K562 (cell line): ENCODE results near the gene ODAD3. TPM values are rescaled to one million over a fixed set of nuclear protein-coding genes. Genes with fewer than 3 reads are reported as not detected.
"Not testable (repeated sequence)": the region's sequence is repeated elsewhere in the genome, so short reads cannot be mapped to it uniquely, and the experiment has no call there.

ENCODE experiments used
- ATAC-seq: fragments of 200-7000 bp; cut with Tn5 transposase; 3 replicates; pipeline ENCODE4 v1.9.1; 2020; ENCODE audit warnings: moderate library complexity
- BruUV-seq: library from RNA; stranded (reverse); fragments of 400-500 nt; replicated peaks from 2 replicates; lab custom pipeline; 2021; lab: Mats Ljungman, UMichigan
- CTCF ChIA-PET: fragments of 300-600 bp; formaldehyde crosslinking; extraction: SDS; loops from one replicate; lab custom pipeline; 2021; ENCODE audit warnings: low intra/inter-chr PET ratio; lab: Yijun Ruan, JAX
- POLR2A ChIA-PET: fragments of 300-600, 350-650 bp; sonication (Branson Sonifier 250); formaldehyde crosslinking; extraction: SDS; loops from one replicate; lab custom pipeline; 2021; ENCODE audit warnings: antibody characterized with exemption, inconsistent platforms; lab: Yijun Ruan, JAX
- DNase-seq, 4 experiments: peaks; one replicate each; pipeline versions ENCODE4 v3.0.0 to v3.0.0-alpha.2; 2011 to 2018; ENCODE audit warnings: low spot score in 3 of 4, mixed read lengths in 3 of 4; ENCODE audit errors: extremely low read depth in 1 of 4
- FAIRE-seq: peaks from 2 replicates; lab custom pipeline; 2011; peaks lifted over from hg19 to GRCh38; lab: Jason Lieb, UNC
- H2AFZ ChIP-seq: 2 replicates; pipeline ENCODE4 v1.6.0; 2011; ENCODE audit warnings: low read depth, low read length, control low read depth, inconsistent platforms
- H3K27ac ChIP-seq: fragments of 200-600 bp; 3 replicates; pipeline ENCODE4 v1.8.0; 2011; ENCODE audit warnings: low read depth, mild to moderate bottlenecking, control low read depth, inconsistent platforms, low read length, moderate library complexity, mixed read lengths; ENCODE audit errors: extremely low read depth
- H3K27me3 ChIP-seq, 2 experiments: fragments of 300-600 bp in 1 of 2; 2 replicates in 1 of 2; 3 replicates in 1 of 2; pipeline versions ENCODE4 v1.6.0 to v1.8.0; 2011; ENCODE audit warnings: inconsistent platforms in 2 of 2, low read length in 2 of 2, mild to moderate bottlenecking in 1 of 2, mixed read lengths in 1 of 2, moderate library complexity in 1 of 2; ENCODE audit not compliant: control insufficient read depth in 2 of 2, insufficient read depth in 2 of 2
- H3K36me3 ChIP-seq: fragments of 300-600 bp; 3 replicates; pipeline ENCODE4 v1.8.0; 2011; ENCODE audit warnings: mild to moderate bottlenecking, low read length, inconsistent platforms; ENCODE audit not compliant: control insufficient read depth, insufficient read depth
- H3K4me1 ChIP-seq, 2 experiments: fragments of 200-600 bp in 1 of 2; replicated peaks in 1 of 2; 2 replicates in 1 of 2; 3 replicates in 1 of 2; pipeline versions ENCODE4 v1.5.1 to v1.8.0; 2011; ENCODE audit warnings: inconsistent platforms in 2 of 2, low read length in 2 of 2, mild to moderate bottlenecking in 1 of 2, mixed read lengths in 1 of 2, moderate library complexity in 1 of 2; ENCODE audit not compliant: control insufficient read depth in 2 of 2, insufficient read depth in 2 of 2
- H3K4me2 ChIP-seq: 2 replicates; pipeline ENCODE4 v1.6.1; 2011; ENCODE audit warnings: low read length, control low read depth, inconsistent platforms, mixed read lengths; ENCODE audit not compliant: insufficient read depth
- H3K4me3 ChIP-seq: fragments of 200-600 bp; sonication (generic), shearing (Covaris generic); 2 replicates; pipeline ENCODE4 v1.5.1; 2016; ENCODE audit warnings: control low read depth, inconsistent platforms
- H3K79me2 ChIP-seq: fragments of 200-600 bp; 3 replicates; pipeline ENCODE4 v1.8.0; 2011; ENCODE audit warnings: low read length, inconsistent platforms; ENCODE audit not compliant: control insufficient read depth, insufficient read depth
- H3K9ac ChIP-seq, 2 experiments: 2 replicates each; pipeline versions ENCODE4 v1.6.0 to v1.6.1; 2011; ENCODE audit warnings: low read depth in 2 of 2, low read length in 2 of 2, control low read depth in 1 of 2, inconsistent platforms in 1 of 2, mild to moderate bottlenecking in 1 of 2, mixed read lengths in 1 of 2; ENCODE audit not compliant: insufficient read depth in 1 of 2
- H3K9me1 ChIP-seq: one replicate; pipeline ENCODE4 v1.6.0; 2011; ENCODE audit warnings: inconsistent platforms, mild to moderate bottlenecking, low read length, moderate library complexity; ENCODE audit not compliant: control insufficient read depth, insufficient read depth
- H3K9me3 ChIP-seq: replicated peaks from 2 replicates; pipeline ENCODE4 v1.5.1; 2011; ENCODE audit warnings: low read depth, low read length, inconsistent platforms; ENCODE audit not compliant: control insufficient read depth, insufficient read depth
- H4K20me1 ChIP-seq: replicated peaks from 2 replicates; pipeline ENCODE4 v1.6.1; 2011; ENCODE audit warnings: low read length, inconsistent platforms, mixed read lengths; ENCODE audit not compliant: control insufficient read depth, insufficient read depth
- BCOR ChIP-seq: fragments of 450-650 bp; IDR thresholded peaks from 2 replicates; pipeline ENCODE4 v1.6.1; 2016
- RBM25 ChIP-seq: fragments of 200-400 bp; formaldehyde crosslinking; IDR thresholded peaks from 2 replicates; pipeline ENCODE4 v1.6.1; 2018; ENCODE audit warnings: low read length, low read depth, moderate library complexity; ENCODE audit not compliant: severe bottlenecking
- ZFP36 ChIP-seq: fragments of 150-350 bp; IDR thresholded peaks from 2 replicates; pipeline ENCODE4 v1.6.1; 2018; ENCODE audit warnings: low read length, low read depth; ENCODE audit not compliant: partially characterized antibody
- WGBS: fragments of 100-300 bp; shearing (Covaris generic); methylation state at CpG from one replicate; pipeline ENCODE4 v1.1.6; 2016; ENCODE audit warnings: low coverage, mixed read lengths; ENCODE audit not compliant: insufficient coverage; ENCODE audit errors: missing lambda C conversion rate; 5-methylcytosine and 5-hydroxymethylcytosine counted together
- in situ Hi-C: fragments of 300-500 bp; cut with MboI; formaldehyde crosslinking; loops from 4 replicates; pipeline ENCODE4 v1.15.0; 2018; ENCODE audit warnings: inconsistent platforms, mixed read lengths
- intact Hi-C: fragments of 100-400 bp; cut with micrococcal nuclease; formaldehyde crosslinking; loops from 2 replicates; pipeline ENCODE4 v1.14.2; 2022
- polyA plus RNA-seq, 8 experiments: library from polyadenylated mRNA; depleted of rRNA in 4 of 8; stranded (reverse) in 5 of 8; unstranded in 3 of 8; fragments of >200 nt; fragmentation: Nextera tagmentation in 2 of 8; fragmentation: Illumina TruSeq in 1 of 8; extraction: Ambion mirVana in 2 of 8; extraction: Trizol in 1 of 8; gene quantifications; 2 replicates each; pipeline versions ENCODE4 v1.2.1 to v1.2.3, GENCODE V29; 2011 to 2014; ENCODE audit warnings: inconsistent platforms in 1 of 8, missing spikeins in 1 of 8
- total RNA-seq, 7 experiments: library from RNA; depleted of rRNA in 6 of 7; stranded (reverse); fragments of >200 nt in 6 of 7; fragmentation: Illumina TruSeq in 2 of 7; extraction: Trizol in 2 of 7; gene quantifications; 2 replicates each; pipeline versions ENCODE4 v1.2.1 to v1.2.3, GENCODE V29; 2011 to 2021; ENCODE audit warnings: low replicate concordance in 1 of 7

ODAD3 gene
- total and polyA plus RNA-seq, 9 of the 15 experiments (the other 6 are each of a cell fraction or from before 2014, with no cell fraction given): 0.07 to 0.72 (median 0.14) TPM; not detected in 2

GRCh38 chr19:11406703-11407236 is 28.2 kb downstream of the ODAD3 start:
- in situ Hi-C loops, H3K4me2 ChIP-seq, H3K27ac ChIP-seq, DNase-seq, H3K79me2 ChIP-seq, H2AFZ ChIP-seq, BruUV-seq, H3K27me3 ChIP-seq, intact Hi-C loops, FAIRE-seq, H3K9me1 ChIP-seq, H3K9me3 ChIP-seq, H4K20me1 ChIP-seq, ATAC-seq, H3K4me3 ChIP-seq, H3K36me3 ChIP-seq, H3K9ac ChIP-seq: not testable (repeated sequence)
- H3K4me1 ChIP-seq: peaks cover 6 to 14% of the 10 kb centered on the region in 2 experiments; a peak in 4 of 5 replicates
- ChIA-PET CTCF (interaction anchor here (0.6 kb wide), 1 partner anchor 49 kb away, joined by 4 read pairs; no protein-coding TSS in a partner anchor), POLR2A (interaction anchor here (0.6 to 1.2 kb wide), 3 partner anchors 9 to 29 kb away, joined by 3 to 4 read pairs (median 3); partner anchors contain the start of genes EPOR, ODAD3 and PRKCSH)
- TF ChIP-seq BCOR (peak; percentile 73), ZFP36 (peak; percentile 61), RBM25 (peak; percentile 47)
- 76% methylated on average over 12 of the region's 12 CpGs for WGBS
